Endothelial cell of umbilical vein (primary cell): ENCODE data around the gene LDLRAD4.

Experiments
- EZH2 ChIP-seq: IDR thresholded peaks from 2 replicates; pipeline ENCODE4 v1.6.1; 2012; ENCODE audit warnings: borderline replicate concordance, low read depth, mild to moderate bottlenecking, moderate library complexity, low read length, inconsistent platforms; ENCODE audit not compliant: severe bottlenecking
- FOS ChIP-seq: IDR thresholded peaks from 2 replicates; pipeline ENCODE4 v1.6.1; 2011; ENCODE audit warnings: mild to moderate bottlenecking, low read length, moderate library complexity, borderline replicate concordance; ENCODE audit not compliant: insufficient read depth
- JUN ChIP-seq: IDR thresholded peaks from 2 replicates; pipeline ENCODE4 v1.6.1; 2011; ENCODE audit warnings: borderline replicate concordance, low read depth; ENCODE audit not compliant: insufficient read length, insufficient read depth
- MYC ChIP-seq: IDR thresholded peaks from one replicate; pipeline ENCODE4 v1.6.1; 2011; ENCODE audit warnings: mild to moderate bottlenecking, low read depth, low read length
- POLR2A ChIP-seq: IDR thresholded peaks from 2 replicates; pipeline ENCODE4 v1.6.1; 2012; ENCODE audit warnings: low read depth, mild to moderate bottlenecking, control low read depth, low read length
- POLR2AphosphoS5 ChIP-seq: IDR thresholded peaks from 2 replicates; pipeline ENCODE4 v1.6.1; 2012; ENCODE audit warnings: low read depth, mild to moderate bottlenecking, control low read depth, low read length, moderate library complexity; ENCODE audit not compliant: insufficient read depth
- TF ChIP-seq, protein P1 (sequence below), 2 donors: IDR thresholded peaks; 1 replicate in 1 of 2; 2 replicates in 1 of 2; pipeline ENCODE4 v1.5.1; 2011; ENCODE audit warnings: low read length in 2 of 2, mild to moderate bottlenecking in 2 of 2, moderate library complexity in 2 of 2, control low read depth in 1 of 2, inconsistent platforms in 1 of 2, low read depth in 1 of 2; ENCODE audit not compliant: insufficient read depth in 1 of 2; ENCODE audit errors: extremely low read depth in 1 of 2
- TF ChIP-seq, protein P2 (sequence below): IDR thresholded peaks from 2 replicates; pipeline ENCODE4 v1.6.1; 2011; ENCODE audit not compliant: insufficient read depth, insufficient read length

DNA sequence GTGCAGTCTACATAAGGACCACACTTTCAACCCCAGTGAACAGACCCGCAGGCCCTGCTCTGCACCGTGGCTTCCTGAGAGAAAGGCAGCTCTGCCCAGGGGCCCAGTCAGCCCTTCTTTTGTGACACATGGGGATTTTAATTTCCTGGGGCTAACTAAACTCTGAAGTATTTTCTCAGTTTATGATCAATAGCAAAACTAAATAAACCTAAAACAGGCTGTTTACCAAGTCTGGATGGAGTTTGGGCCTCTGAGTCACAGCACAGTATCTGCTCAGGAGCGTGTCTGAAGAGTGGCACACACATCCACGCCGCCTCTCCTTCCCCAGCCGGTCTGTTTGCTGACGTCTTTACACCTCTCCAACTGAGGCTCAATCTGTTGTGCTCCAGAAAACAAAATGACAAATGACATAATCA, 72.3 kb downstream of the LDLRAD4 start:
- TF ChIP-seq, protein P1, sequence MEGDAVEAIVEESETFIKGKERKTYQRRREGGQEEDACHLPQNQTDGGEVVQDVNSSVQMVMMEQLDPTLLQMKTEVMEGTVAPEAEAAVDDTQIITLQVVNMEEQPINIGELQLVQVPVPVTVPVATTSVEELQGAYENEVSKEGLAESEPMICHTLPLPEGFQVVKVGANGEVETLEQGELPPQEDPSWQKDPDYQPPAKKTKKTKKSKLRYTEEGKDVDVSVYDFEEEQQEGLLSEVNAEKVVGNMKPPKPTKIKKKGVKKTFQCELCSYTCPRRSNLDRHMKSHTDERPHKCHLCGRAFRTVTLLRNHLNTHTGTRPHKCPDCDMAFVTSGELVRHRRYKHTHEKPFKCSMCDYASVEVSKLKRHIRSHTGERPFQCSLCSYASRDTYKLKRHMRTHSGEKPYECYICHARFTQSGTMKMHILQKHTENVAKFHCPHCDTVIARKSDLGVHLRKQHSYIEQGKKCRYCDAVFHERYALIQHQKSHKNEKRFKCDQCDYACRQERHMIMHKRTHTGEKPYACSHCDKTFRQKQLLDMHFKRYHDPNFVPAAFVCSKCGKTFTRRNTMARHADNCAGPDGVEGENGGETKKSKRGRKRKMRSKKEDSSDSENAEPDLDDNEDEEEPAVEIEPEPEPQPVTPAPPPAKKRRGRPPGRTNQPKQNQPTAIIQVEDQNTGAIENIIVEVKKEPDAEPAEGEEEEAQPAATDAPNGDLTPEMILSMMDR (IDR thresholded peaks at IDR 0.05; ENCODE audit: extremely low read depth in 1 of 2, insufficient read depth in 1 of 2, low read depth in 1 of 2, low read length in 2 of 2): no peak
- TF ChIP-seq EZH2 (no peak), MYC (no peak), POLR2AphosphoS5 (no peak), POLR2A (no peak), JUN (no peak), FOS (no peak)
- TF ChIP-seq, protein P2, sequence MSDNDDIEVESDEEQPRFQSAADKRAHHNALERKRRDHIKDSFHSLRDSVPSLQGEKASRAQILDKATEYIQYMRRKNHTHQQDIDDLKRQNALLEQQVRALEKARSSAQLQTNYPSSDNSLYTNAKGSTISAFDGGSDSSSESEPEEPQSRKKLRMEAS: no peak
